ENCODE data around the gene SPO11.

GRCh38 chr20:57282670-57283361 lies 46.8 kb upstream of the SPO11 start:
- no peak for TF ChIP-seq POLR2A (IDR thresholded peaks at IDR 0.05; ENCODE audit: low read depth, low read length)
- no peak for TF ChIP-seq TAF1 (IDR thresholded peaks at IDR 0.05; ENCODE audit: borderline replicate concordance, low read depth, low read length)
- no peak for TF ChIP-seq POLR2AphosphoS5 (IDR thresholded peaks at IDR 0.05; ENCODE audit: low read depth, low read length)
